ENCODE measurements around the gene ABCF3.

DNA sequence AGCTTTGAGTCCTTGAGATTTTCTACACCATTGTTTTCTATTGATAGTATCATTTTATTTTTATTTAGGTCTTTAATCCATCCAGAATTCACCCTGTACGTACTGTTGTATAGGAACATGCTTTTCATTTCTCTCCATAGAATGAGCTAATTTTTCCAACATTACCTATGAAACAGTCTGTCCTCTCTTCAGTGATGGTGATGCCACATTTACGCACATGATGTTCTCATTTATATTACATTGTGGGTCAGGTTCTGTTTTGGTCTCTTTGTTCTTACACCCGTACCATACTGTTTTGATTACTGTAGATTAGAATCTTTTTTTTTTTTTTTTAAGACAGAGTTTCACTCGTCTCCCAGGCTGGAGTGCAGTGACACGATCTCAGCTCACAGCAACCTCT, 25.7 kb downstream of the ABCF3 start:
- TF ChIP-seq POLR2AphosphoS5 (IDR thresholded peaks at IDR 0.05; ENCODE audit: borderline replicate concordance, low read depth, low read length) (no peak), EZH2 (IDR thresholded peaks at IDR 0.05) (no peak), FOXP2 (optimal IDR thresholded peaks at IDR 0.05; ENCODE audit: control extremely low read depth, extremely low read length, insufficient read depth) (no peak)

Measured in SK-N-MC (cell line).